Trophoblast cell (in vitro differentiated cells and primary cell): Measurements from ENCODE around the gene WNT3A. TPM values are rescaled to one million over a fixed set of nuclear protein-coding genes. Genes with fewer than 3 reads are reported as not detected.

Experiments used
- DNase-seq, 2 donors: peaks; one replicate each; pipeline ENCODE4 v3.0.0-alpha.2; 2016
- H2AFZ ChIP-seq: 2 replicates; pipeline ENCODE4 v1.6.1; 2013; ENCODE audit warnings: low read length, moderate library complexity, mild to moderate bottlenecking; ENCODE audit not compliant: insufficient read depth, poor library complexity
- H2AK5ac ChIP-seq: 2 replicates; pipeline ENCODE4 v1.6.1; 2013; ENCODE audit warnings: mild to moderate bottlenecking, low read length
- H2BK120ac ChIP-seq: 2 replicates; pipeline ENCODE4 v1.6.1; 2013; ENCODE audit warnings: low read length, mild to moderate bottlenecking, moderate library complexity; ENCODE audit not compliant: insufficient read depth, poor library complexity
- H2BK12ac ChIP-seq: 2 replicates; pipeline ENCODE4 v1.6.1; 2013; ENCODE audit warnings: mild to moderate bottlenecking, low read length, moderate library complexity
- H2BK5ac ChIP-seq: 2 replicates; pipeline ENCODE4 v1.6.1; 2013; ENCODE audit warnings: low read length, low read depth, moderate library complexity, mild to moderate bottlenecking; ENCODE audit not compliant: poor library complexity
- H3K14ac ChIP-seq: 2 replicates; pipeline ENCODE4 v1.6.1; 2013; ENCODE audit warnings: mild to moderate bottlenecking, low read length
- H3K18ac ChIP-seq: 2 replicates; pipeline ENCODE4 v1.6.1; 2013; ENCODE audit warnings: mild to moderate bottlenecking, low read length
- H3K23ac ChIP-seq: 2 replicates; pipeline ENCODE4 v1.6.1; 2013; ENCODE audit warnings: low read length
- H3K27ac ChIP-seq: 2 replicates; pipeline ENCODE4 v1.5.1; 2013; ENCODE audit warnings: low read depth, mild to moderate bottlenecking, inconsistent platforms, low read length, moderate library complexity
- H3K27me3 ChIP-seq: 2 replicates; pipeline ENCODE4 v1.6.1; 2013; ENCODE audit warnings: inconsistent platforms, mild to moderate bottlenecking, low read length, moderate library complexity; ENCODE audit not compliant: insufficient read depth
- H3K36me3 ChIP-seq, 2 experiments: 1 replicate in 1 of 2; 2 replicates in 1 of 2; pipeline ENCODE4 v1.6.1; 2013; ENCODE audit warnings: low read length in 2 of 2, mild to moderate bottlenecking in 2 of 2, moderate library complexity in 1 of 2; ENCODE audit not compliant: insufficient read depth in 2 of 2, control insufficient read depth in 1 of 2
- H3K4ac ChIP-seq: 2 replicates; pipeline ENCODE4 v1.6.1; 2013; ENCODE audit warnings: low read depth, mild to moderate bottlenecking, low read length, moderate library complexity
- H3K4me1 ChIP-seq, 2 experiments: 1 replicate in 1 of 2; 2 replicates in 1 of 2; pipeline ENCODE4 v1.6.1; 2013; ENCODE audit warnings: low read length in 2 of 2, mild to moderate bottlenecking in 2 of 2, moderate library complexity in 1 of 2; ENCODE audit not compliant: insufficient read depth in 2 of 2, control insufficient read depth in 1 of 2
- H3K4me2 ChIP-seq: 2 replicates; pipeline ENCODE4 v1.6.1; 2013; ENCODE audit warnings: inconsistent platforms, mild to moderate bottlenecking, low read length, moderate library complexity
- H3K4me3 ChIP-seq: 2 replicates; pipeline ENCODE4 v1.5.1; 2013; ENCODE audit warnings: mild to moderate bottlenecking, low read depth, low read length, inconsistent platforms
- H3K79me1 ChIP-seq: one replicate; pipeline ENCODE4 v1.6.1; 2013; ENCODE audit warnings: low read length
- H3K79me2 ChIP-seq: 2 replicates; pipeline ENCODE4 v1.6.1; 2013; ENCODE audit warnings: low read length, mild to moderate bottlenecking; ENCODE audit not compliant: control insufficient read depth, insufficient read depth, poor library complexity
- H3K9ac ChIP-seq: 2 replicates; pipeline ENCODE4 v1.6.1; 2013; ENCODE audit warnings: mild to moderate bottlenecking, low read length
- H3K9me3 ChIP-seq: 2 replicates; pipeline ENCODE4 v1.6.1; 2013; ENCODE audit warnings: low read depth, mild to moderate bottlenecking, control low read depth, inconsistent platforms, low read length; ENCODE audit not compliant: insufficient read depth
- H4K12ac ChIP-seq: 2 replicates; pipeline ENCODE4 v1.6.1; 2013; ENCODE audit warnings: low read depth, mild to moderate bottlenecking, low read length, moderate library complexity
- H4K8ac ChIP-seq: 2 replicates; pipeline ENCODE4 v1.6.1; 2013; ENCODE audit warnings: low read depth, mild to moderate bottlenecking, low read length, moderate library complexity
- H4K91ac ChIP-seq: one replicate; pipeline ENCODE4 v1.6.1; 2013; ENCODE audit warnings: low read depth, mild to moderate bottlenecking, low read length, moderate library complexity
- WGBS: extraction: QIAGEN DNeasy Blood & Tissue Kit; methylation state at CpG from one replicate; pipeline ENCODE4 v1.1.7; 2013; ENCODE audit warnings: missing lambda C conversion rate; ENCODE audit not compliant: insufficient read length, insufficient coverage; ENCODE audit errors: extremely low coverage; 5-methylcytosine and 5-hydroxymethylcytosine counted together
- polyA plus RNA-seq: library from polyadenylated mRNA; stranded (reverse); fragments of 200-250 nt; gene quantifications from 2 replicates; pipeline ENCODE4 v1.2.3, GENCODE V29; 2013

The WNT3A gene, protein sequence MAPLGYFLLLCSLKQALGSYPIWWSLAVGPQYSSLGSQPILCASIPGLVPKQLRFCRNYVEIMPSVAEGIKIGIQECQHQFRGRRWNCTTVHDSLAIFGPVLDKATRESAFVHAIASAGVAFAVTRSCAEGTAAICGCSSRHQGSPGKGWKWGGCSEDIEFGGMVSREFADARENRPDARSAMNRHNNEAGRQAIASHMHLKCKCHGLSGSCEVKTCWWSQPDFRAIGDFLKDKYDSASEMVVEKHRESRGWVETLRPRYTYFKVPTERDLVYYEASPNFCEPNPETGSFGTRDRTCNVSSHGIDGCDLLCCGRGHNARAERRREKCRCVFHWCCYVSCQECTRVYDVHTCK
- polyA plus RNA-seq, result 1.6 TPM in 2 replicates

DNA sequence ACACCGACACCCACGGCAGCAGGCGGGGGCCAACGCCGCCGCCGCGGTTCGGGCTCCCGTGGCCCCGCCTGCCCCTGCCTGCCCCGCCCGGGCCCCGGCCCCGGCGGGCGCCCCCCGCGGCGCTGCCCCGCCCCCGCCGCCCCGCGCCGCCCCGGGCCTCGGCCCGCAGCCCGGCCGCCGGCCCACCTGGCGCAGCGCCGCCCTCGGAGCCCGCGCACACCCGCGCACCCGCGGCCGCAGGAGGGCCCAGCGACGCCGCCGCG, at the start of gene WNT3A:
Gene WNT3A (plus strand): TSS at position 213 of the 263 bp plus-strand sequence. CDS start 131 bp downstream, outside the sequence.
- Histone ChIP-seq H3K79me1 (no peaks in the 10 kb centered on the region), H3K18ac (no peak within 1 kb of the TSS), H3K23ac (no peak within 1 kb of the TSS), H3K79me2 (no peaks in the 10 kb centered on the region), H3K9me3 (peaks cover 4% of the 10 kb centered on the region), H3K36me3 (no peaks in the 10 kb centered on the region), H4K91ac (no peak within 1 kb of the TSS), H3K4ac (no peak within 1 kb of the TSS), H3K27me3 (peaks cover 56% of the 10 kb centered on the region), H3K4me1 (peaks cover 0 to 3% of the 10 kb centered on the region in 2 experiments), H2AFZ (no peak within 1 kb of the TSS), H2BK120ac (no peak within 1 kb of the TSS), H2AK5ac (no peak within 1 kb of the TSS), H2BK12ac (no peak within 1 kb of the TSS), H3K27ac (no peak within 1 kb of the TSS), H2BK5ac (no peak within 1 kb of the TSS), H3K9ac (no peak within 1 kb of the TSS), H4K12ac (no peak within 1 kb of the TSS), H3K4me3 (no peak within 1 kb of the TSS), H3K4me2 (peak within 1 kb of the TSS; percentile 50), H3K14ac (no peak within 1 kb of the TSS), H4K8ac (no peak within 1 kb of the TSS)
- no peak for DNase-seq
- WGBS, result no CpG with 5 or more reads among the region's 48 CpGs

DNA sequence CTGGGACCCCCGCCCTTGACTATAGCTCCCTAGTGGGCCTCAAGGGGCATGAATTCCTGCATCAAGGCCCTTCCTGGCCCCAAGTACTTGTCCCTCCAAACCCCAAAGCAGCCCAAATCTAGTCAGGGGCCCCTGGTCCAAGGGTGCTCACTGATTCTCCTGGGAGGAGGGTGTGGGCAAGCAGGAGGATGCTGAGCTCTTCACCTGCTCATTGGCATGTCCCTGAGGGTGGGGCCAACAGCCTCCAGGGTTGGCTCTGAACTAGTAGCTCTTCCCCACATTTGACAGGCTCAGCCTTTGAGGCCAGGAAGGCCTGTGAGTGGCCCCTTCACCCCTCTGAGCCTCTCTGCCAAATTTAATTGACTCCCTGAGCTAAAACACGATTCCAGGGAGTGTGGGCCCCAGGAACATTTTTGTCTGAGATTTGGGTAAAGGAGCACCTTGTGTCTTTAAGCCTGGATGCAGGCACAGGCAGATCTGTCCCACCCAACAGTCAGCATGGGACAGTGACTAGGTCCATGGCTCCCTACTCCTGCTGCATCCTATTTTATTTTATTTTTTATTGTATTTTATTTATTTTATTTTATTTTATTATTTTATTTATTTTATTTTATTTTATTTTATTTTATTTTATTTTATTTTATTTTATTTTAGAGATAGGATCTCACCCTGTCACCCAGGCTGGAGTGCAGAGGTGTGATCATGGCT, 48.0 kb upstream of the WNT3A start:
- Histone ChIP-seq H3K27me3 (no peaks in the 10 kb centered on the region), H3K79me1 (no peaks in the 10 kb centered on the region), H2AFZ (no peak overlapping the region), H4K12ac (no peak overlapping the region), H3K18ac (no peak overlapping the region), H4K91ac (no peak overlapping the region), H2BK12ac (no peak overlapping the region), H2BK120ac (no peak overlapping the region), H3K14ac (no peak overlapping the region), H3K27ac (no peak overlapping the region), H3K79me2 (no peaks in the 10 kb centered on the region), H3K4me3 (no peak overlapping the region), H2AK5ac (no peak overlapping the region), H3K9me3 (peaks cover 1% of the 10 kb centered on the region), H3K4me1 (peaks cover 0 to 3% of the 10 kb centered on the region in 2 experiments), H2BK5ac (no peak overlapping the region), H3K36me3 (no peaks in the 10 kb centered on the region), H3K4me2 (no peak overlapping the region), H3K4ac (no peak overlapping the region), H3K23ac (no peak overlapping the region), H3K9ac (no peak overlapping the region), H4K8ac (no peak overlapping the region)
- WGBS, result no CpG with 5 or more reads among the region's 2 CpGs
- no peak for DNase-seq

- Histone ChIP-seq H3K23ac (no peak overlapping the region), H3K4me1 (no peaks in the 10 kb centered on the region), H3K4ac (no peak overlapping the region), H3K14ac (no peak overlapping the region), H2BK12ac (no peak overlapping the region), H2BK120ac (no peak overlapping the region), H3K79me1 (no peaks in the 10 kb centered on the region), H3K18ac (no peak overlapping the region), H2AFZ (no peak overlapping the region), H2BK5ac (no peak overlapping the region), H3K4me2 (no peak overlapping the region), H2AK5ac (no peak overlapping the region), H3K27ac (no peak overlapping the region), H3K79me2 (no peaks in the 10 kb centered on the region), H3K4me3 (no peak overlapping the region), H4K8ac (no peak overlapping the region), H3K27me3 (no peaks in the 10 kb centered on the region), H3K9me3 (no peaks in the 10 kb centered on the region), H4K12ac (no peak overlapping the region), H3K36me3 (no peaks in the 10 kb centered on the region), H3K9ac (no peak overlapping the region), H4K91ac (no peak overlapping the region)
- DNase-seq, result no peak
- WGBS, result no CpG with 5 or more reads among the region's 10 CpGs
Measured at GRCh38 chr1:227959325-227959860, 47.4 kb upstream of the WNT3A start.

- Histone ChIP-seq H3K79me2 (no peaks in the 10 kb centered on the region), H3K9ac (no peak overlapping the region), H3K9me3 (no peaks in the 10 kb centered on the region), H4K12ac (no peak overlapping the region), H2BK12ac (no peak overlapping the region), H4K8ac (no peak overlapping the region), H3K14ac (no peak overlapping the region), H3K18ac (no peak overlapping the region), H3K23ac (no peak overlapping the region), H3K27me3 (no peaks in the 10 kb centered on the region), H3K27ac (no peak overlapping the region), H3K79me1 (no peaks in the 10 kb centered on the region), H2BK5ac (no peak overlapping the region), H3K36me3 (no peaks in the 10 kb centered on the region), H3K4me2 (no peak overlapping the region), H2AK5ac (no peak overlapping the region), H3K4me3 (no peak overlapping the region), H2BK120ac (no peak overlapping the region), H3K4me1 (no peaks in the 10 kb centered on the region), H4K91ac (no peak overlapping the region), H2AFZ (no peak overlapping the region), H3K4ac (no peak overlapping the region)
- no peak for DNase-seq
- WGBS, result no CpG with 5 or more reads among the region's 4 CpGs
Measured at GRCh38 chr1:227961651-227962466, 44.9 kb upstream of the WNT3A start.
